Psoas muscle (tissue), 8 donors: ENCODE data around the gene SUPT4H1. TPM values are rescaled to one million over a fixed set of nuclear protein-coding genes. Genes with fewer than 3 reads are reported as not detected.

ENCODE experiments used
- ATAC-seq, 4 donors: fragments of 200-7000 bp; cut with Tn5 transposase; one replicate each; pipeline ENCODE4 v1.9.1; 2020; ENCODE audit warnings: moderate library complexity in 3 of 4, mild to moderate bottlenecking in 2 of 4
- DNase-seq, 2 donors: peaks; one replicate each; pipeline ENCODE4 v3.0.0-alpha.2; 2020
- H3K27ac ChIP-seq: fragments of 200-600 bp; one replicate; pipeline ENCODE4 v1.8.0; 2022
- H3K27me3 ChIP-seq, 3 donors: fragments of 200-600 bp in 1 of 3; one replicate each; pipeline versions ENCODE4 v1.6.1 to v1.8.0; 2013 to 2022; ENCODE audit warnings: low read length in 2 of 3, mild to moderate bottlenecking in 2 of 3, moderate library complexity in 1 of 3; ENCODE audit not compliant: insufficient read depth in 3 of 3
- H3K36me3 ChIP-seq, 2 donors: fragments of 200-600 bp in 1 of 2; one replicate each; pipeline versions ENCODE4 v1.6.1 to v1.8.0; 2013 to 2022; ENCODE audit warnings: low read depth in 1 of 2, mild to moderate bottlenecking in 1 of 2, moderate library complexity in 1 of 2; ENCODE audit not compliant: insufficient read depth in 1 of 2
- H3K4me1 ChIP-seq: fragments of 200-600 bp; one replicate; pipeline ENCODE4 v1.8.0; 2022
- H3K4me3 ChIP-seq: fragments of 200-600 bp; one replicate; pipeline ENCODE4 v1.8.0; 2022; ENCODE audit warnings: mild to moderate bottlenecking
- H3K9me3 ChIP-seq: fragments of 200-600 bp; one replicate; pipeline ENCODE4 v1.8.0; 2022
- CTCF ChIP-seq: fragments of 200-600 bp; IDR thresholded peaks from one replicate; pipeline ENCODE4 v1.8.0; 2022; ENCODE audit warnings: antibody characterized with exemption
- WGBS, 3 donors: extraction: QIAGEN DNeasy Blood & Tissue Kit; methylation state at CpG; one replicate each; pipeline versions ENCODE4 v1.1.6 to v1.1.7; 2013; 5-methylcytosine and 5-hydroxymethylcytosine counted together
- intact Hi-C, 2 donors: fragments of 100-400 bp; cut with DNase I; formaldehyde crosslinking; loops; one replicate each; pipeline versions ENCODE4 v1.11.0 to v1.14.2; 2022
- polyA plus RNA-seq, 3 donors: library from polyadenylated mRNA; stranded (reverse); fragments of 200-250 nt; gene quantifications; one replicate each; pipeline ENCODE4 v1.2.3, GENCODE V29; 2013
- total RNA-seq, 4 donors: library from RNA; stranded (reverse); fragmentation: NEBNext Ultra II Directional in 2 of 4; extraction: Animal tissue kit (Norgen Biotek cat#: 25700) in 2 of 4; gene quantifications; one replicate each; pipeline versions ENCODE4 v1.2.1 to v1.2.4, GENCODE V29; 2021 to 2023
- donor health status: healthy with polysubstance abuse.
- donor health status: DM: no; HTN: no; CAD: no; lungs with moderate emphysema.
- donor health status: Bipolar disorder and iron deficiency.
- donor health status: healthy.
- donor health status: DM: yes; HTN: yes; CAD: no.
- donor health status: DM: no; HTN: no; CAD: no.
- donor health status: DM: no; HTN: no; CAD: no.
- donor health status: DM: yes; HTN: yes; CAD: no.

Gene SUPT4H1
- total and polyA plus RNA-seq, 7 donors, result 52.1 to 86.8 (median 58.2) TPM

- Histone ChIP-seq H3K4me3 (no peak overlapping the region), H3K4me1 (no peaks in the 10 kb centered on the region), H3K36me3 (no peaks in the 10 kb centered on the region), H3K27ac (no peak overlapping the region), H3K27me3 (no peaks in the 10 kb centered on the region), H3K9me3 (no peaks in the 10 kb centered on the region)
- intact Hi-C loops, result loop anchor here in 1 of 2 donors (10.0 kb wide), 1 partner anchor 105 kb away; the partner anchor contains the start of gene RNF43
- 73 to 89% (median 85%) methylated on average over 5 of the region's 5 CpGs for WGBS, 3 donors
- DNase-seq (no peak), ATAC-seq (no peak)
- TF ChIP-seq CTCF, result no peak
Observed at GRCh38 chr17:58309918-58310259, 42.1 kb downstream of the SUPT4H1 start.

DNA sequence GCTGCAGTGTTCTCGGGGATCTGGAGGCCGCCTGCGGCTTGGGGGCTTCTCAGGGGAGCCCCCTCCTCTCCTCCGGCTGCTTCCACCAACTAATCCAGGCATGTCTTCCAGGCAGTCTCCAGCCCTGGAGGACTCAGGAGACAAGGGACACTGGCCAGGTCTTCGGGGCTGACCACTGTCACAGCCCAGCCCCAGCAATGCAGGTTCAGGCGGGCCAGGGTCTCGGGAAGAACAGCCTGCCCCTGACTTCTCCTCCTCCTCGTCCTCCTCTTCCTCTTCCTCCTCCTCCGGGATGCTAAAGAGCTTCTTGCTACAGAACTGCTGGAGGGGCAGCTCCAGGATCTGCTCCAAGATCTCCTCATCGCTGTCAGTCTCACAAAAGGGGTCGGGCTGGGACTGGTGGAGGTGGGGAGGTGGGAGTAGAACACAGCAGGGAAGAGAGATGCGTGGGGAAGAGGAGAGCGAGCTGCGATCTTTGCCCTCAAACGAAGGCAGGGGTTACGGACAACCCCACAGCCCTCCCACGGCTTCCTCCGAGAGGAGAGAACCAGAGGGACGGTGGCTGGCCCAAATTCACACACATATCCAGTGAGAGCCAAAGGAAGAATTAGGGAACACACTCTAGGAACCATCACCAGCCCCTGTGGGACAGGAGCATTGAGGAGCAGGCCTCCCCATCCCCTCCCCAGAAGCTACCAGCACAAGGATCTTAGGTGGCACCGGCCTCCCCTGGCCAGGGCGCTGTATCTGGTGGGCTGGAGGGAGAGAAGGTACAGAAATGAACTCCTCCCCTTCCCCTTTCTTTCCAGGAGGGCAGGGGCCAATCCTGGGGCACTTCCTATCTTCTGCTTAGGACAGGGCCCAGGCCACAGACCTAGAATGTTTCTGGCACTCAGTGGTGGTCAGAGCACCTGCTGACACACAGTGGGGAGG lies 42.8 kb downstream of the SUPT4H1 start:
- WGBS, 3 donors, result 84 to 86% (median 85%) methylated on average over 20 to 21 of the region's 21 CpGs
- Histone ChIP-seq H3K4me3 (no peak overlapping the region), H3K27ac (no peak overlapping the region), H3K36me3 (no peaks in the 10 kb centered on the region), H3K9me3 (no peaks in the 10 kb centered on the region), H3K4me1 (no peaks in the 10 kb centered on the region), H3K27me3 (no peaks in the 10 kb centered on the region)
- ATAC-seq (no peak), DNase-seq (no peak)
- intact Hi-C loops, result loop anchor here in 1 of 2 donors (10.0 kb wide), 1 partner anchor 106 kb away; the partner anchor contains the start of gene RNF43
- TF ChIP-seq CTCF, result no peak

DNA sequence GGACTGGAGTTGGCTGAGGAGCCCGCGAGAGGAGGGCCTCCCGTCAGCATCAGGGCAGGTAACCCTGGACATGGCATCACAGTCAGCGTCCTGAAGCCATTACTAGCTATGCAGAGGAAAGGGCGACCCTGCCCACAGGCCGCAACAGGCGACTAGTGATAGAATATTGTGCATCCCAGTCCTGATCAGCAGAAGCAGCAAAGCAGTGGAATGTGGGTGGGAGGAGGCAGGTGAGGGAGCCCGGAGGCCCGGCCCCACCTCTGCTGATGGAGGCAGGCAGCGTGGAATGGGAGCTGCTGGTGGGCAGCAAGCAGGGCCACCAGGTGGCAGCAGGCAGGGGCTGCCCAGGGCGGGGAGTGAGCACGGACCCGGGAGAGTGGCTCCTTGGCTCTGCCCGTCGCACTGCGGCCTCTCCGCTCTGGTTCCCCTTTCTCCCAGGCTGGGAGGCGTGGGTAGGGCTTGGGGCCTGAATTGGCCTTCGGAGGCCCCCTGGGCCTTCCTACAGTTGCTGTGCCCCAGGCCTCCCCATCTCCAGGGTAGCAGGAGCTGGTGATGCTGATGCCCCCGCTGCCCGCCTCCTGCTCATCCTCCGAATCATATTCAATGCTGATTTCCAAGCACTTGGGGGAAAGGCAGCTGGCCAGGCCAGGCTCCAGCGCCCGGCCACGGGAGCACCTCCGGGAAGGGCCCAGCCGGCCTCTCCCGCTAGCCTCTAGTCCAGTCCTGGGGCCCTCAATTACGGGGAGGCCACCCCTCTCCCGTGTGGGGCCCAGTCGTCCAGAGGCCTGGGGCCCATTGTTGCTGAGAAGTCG lies 43.6 kb downstream of the SUPT4H1 start:
- intact Hi-C loops, result loop anchor here in 1 of 2 donors (10.0 kb wide), 1 partner anchor 106 kb away; the partner anchor contains the start of gene RNF43
- Histone ChIP-seq H3K4me3 (no peak overlapping the region), H3K9me3 (no peaks in the 10 kb centered on the region), H3K36me3 (no peaks in the 10 kb centered on the region), H3K27me3 (no peaks in the 10 kb centered on the region), H3K4me1 (no peaks in the 10 kb centered on the region), H3K27ac (no peak overlapping the region)
- WGBS, 3 donors, result 71 to 75% (median 72%) methylated on average over 26 to 32 of the region's 32 CpGs
- no peak for DNase-seq
- no peak for ATAC-seq
- TF ChIP-seq CTCF, result no peak

DNA sequence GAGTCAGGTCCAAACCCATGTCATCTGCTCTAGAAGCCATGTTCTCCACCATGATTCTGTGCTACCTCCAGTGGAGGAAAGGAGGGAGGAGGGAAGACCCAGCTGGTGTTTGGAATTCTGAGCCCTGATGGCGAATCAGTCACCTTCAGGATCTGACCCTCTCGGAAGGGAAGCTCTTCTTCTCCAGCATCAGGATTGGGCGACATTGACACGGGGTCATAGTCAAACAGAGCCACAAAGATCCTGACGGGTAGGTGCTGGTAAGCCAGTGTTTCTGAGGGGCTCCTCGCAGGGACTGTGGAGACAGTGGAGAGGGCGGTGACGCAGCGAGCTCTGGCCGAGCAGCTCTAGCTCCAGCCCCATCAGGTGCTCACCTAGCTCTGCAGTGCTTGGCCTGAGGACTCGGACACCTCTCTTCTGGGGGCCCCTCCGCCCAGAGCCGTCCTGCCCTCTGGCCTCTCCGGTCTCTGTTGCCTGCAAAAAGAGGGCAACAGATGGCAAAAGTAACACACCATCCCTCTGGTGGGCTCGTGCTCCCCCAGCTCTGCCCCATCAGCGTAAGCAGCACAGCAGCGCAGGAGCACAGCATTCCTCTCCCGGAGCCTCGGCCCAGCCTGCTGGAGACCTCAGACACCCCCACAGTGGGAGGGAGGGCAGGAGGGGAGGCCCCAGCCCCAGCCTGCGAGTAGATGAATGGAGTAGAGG lies 44.4 kb downstream of the SUPT4H1 start:
- no peaks in the 10 kb centered on the region for H3K27me3 ChIP-seq
- TF ChIP-seq CTCF, result no peak
- H3K36me3 ChIP-seq, result no peaks in the 10 kb centered on the region
- 83 to 85% (median 84%) methylated on average over 18 to 20 of the region's 20 CpGs for WGBS, 3 donors
- intact Hi-C loops, result loop anchor here in 1 of 2 donors (10.0 kb wide), 1 partner anchor 107 kb away; the partner anchor contains the start of gene RNF43
- H3K4me3 ChIP-seq, result no peak overlapping the region
- no peak for ATAC-seq
- H3K4me1 ChIP-seq, result no peaks in the 10 kb centered on the region
- DNase-seq, result no peak
- no peak overlapping the region for H3K27ac ChIP-seq
- H3K9me3 ChIP-seq, result no peaks in the 10 kb centered on the region
